H1 (cell line): Measurements from ENCODE around the gene TADA2B. TPM values are rescaled to one million over a fixed set of nuclear protein-coding genes. Genes with fewer than 3 reads are reported as not detected.

Source experiments
- CTCF ChIA-PET: fragments of 300-600 bp; sonication (Branson Sonifier 250); formaldehyde crosslinking; loops from one replicate; lab custom pipeline; 2021; ENCODE audit not compliant: partially characterized antibody; lab: Charles Lee
- POLR2A ChIA-PET: fragments of 300-600 bp; sonication (Branson Sonifier 250); formaldehyde crosslinking; loops from one replicate; lab custom pipeline; 2021; ENCODE audit warnings: inconsistent platforms; ENCODE audit not compliant: partially characterized antibody; lab: Charles Lee
- DNase-seq, 2 experiments: peaks; one replicate each; pipeline versions ENCODE4 v3.0.0 to v3.0.0-alpha.2; 2010 to 2022; ENCODE audit warnings: low spot score in 2 of 2, low read depth in 1 of 2, mixed read lengths in 1 of 2
- FAIRE-seq: peaks from 2 replicates; lab custom pipeline; 2011; peaks lifted over from hg19 to GRCh38; lab: Jason Lieb, UNC
- H2AFZ ChIP-seq: 2 replicates; pipeline ENCODE4 v1.8.1; 2012; ENCODE audit warnings: low read length, inconsistent platforms
- H2AK5ac ChIP-seq: 2 replicates; pipeline ENCODE4 v1.6.1; 2013; ENCODE audit warnings: low read depth, low read length
- H2BK120ac ChIP-seq: replicated peaks from 2 replicates; pipeline ENCODE3; 2013; ENCODE audit warnings: low read depth, low read length, inconsistent platforms
- H2BK12ac ChIP-seq: 2 replicates; pipeline ENCODE4 v1.6.1; 2013; ENCODE audit warnings: low read depth, low read length
- H2BK15ac ChIP-seq: 2 replicates; pipeline ENCODE4 v1.6.1; 2013; ENCODE audit warnings: low read length
- H2BK20ac ChIP-seq: 2 replicates; pipeline ENCODE4 v1.6.1; 2013; ENCODE audit warnings: low read length
- H2BK5ac ChIP-seq: 2 replicates; pipeline ENCODE4 v1.6.1; 2013; ENCODE audit warnings: low read depth, low read length
- H3K14ac ChIP-seq: 2 replicates; pipeline ENCODE4 v1.6.1; 2013; ENCODE audit warnings: inconsistent platforms; ENCODE audit not compliant: insufficient read length
- H3K18ac ChIP-seq: 2 replicates; pipeline ENCODE4 v1.6.1; 2013; ENCODE audit warnings: low read length; ENCODE audit errors: extremely low read depth
- H3K23ac ChIP-seq: 2 replicates; pipeline ENCODE4 v1.6.1; 2013; ENCODE audit warnings: inconsistent platforms; ENCODE audit not compliant: insufficient read length
- H3K23me2 ChIP-seq: 2 replicates; pipeline ENCODE4 v1.6.1; 2013; ENCODE audit warnings: low read depth, low read length
- H3K27ac ChIP-seq: 2 replicates; pipeline ENCODE4 v1.6.1; 2011; ENCODE audit warnings: low read depth, low read length, inconsistent platforms
- H3K27me3 ChIP-seq, 4 experiments: replicated peaks in 1 of 4; 1 replicate in 1 of 4; 2 replicates in 3 of 4; pipeline versions ENCODE4 v1.6.1 to v1.8.1; 2011 to 2013; ENCODE audit warnings: low read length in 3 of 4, mild to moderate bottlenecking in 3 of 4, inconsistent platforms in 2 of 4, mixed read lengths in 2 of 4, moderate library complexity in 1 of 4; ENCODE audit not compliant: control insufficient read depth in 3 of 4, insufficient read depth in 3 of 4; ENCODE audit errors: extremely low read depth in 1 of 4
- H3K36me3 ChIP-seq, 4 experiments: 2 replicates each; pipeline versions ENCODE4 v1.6.1 to v1.8.1; 2011 to 2013; ENCODE audit warnings: mild to moderate bottlenecking in 4 of 4, low read length in 3 of 4, moderate library complexity in 2 of 4, control low read depth in 1 of 4, inconsistent platforms in 1 of 4; ENCODE audit not compliant: insufficient read depth in 4 of 4, control insufficient read depth in 2 of 4
- H3K4ac ChIP-seq: replicated peaks from 2 replicates; pipeline ENCODE3; 2013; ENCODE audit warnings: low read length, low read depth, mixed read lengths, inconsistent platforms; ENCODE audit not compliant: insufficient read length
- H3K4me1 ChIP-seq, 4 experiments: replicated peaks in 1 of 4; 1 replicate in 1 of 4; 2 replicates in 3 of 4; pipeline versions ENCODE4 v1.6.1 to v1.8.1; 2011 to 2013; ENCODE audit warnings: low read length in 3 of 4, inconsistent platforms in 2 of 4, mixed read lengths in 1 of 4; ENCODE audit not compliant: insufficient read depth in 4 of 4, control insufficient read depth in 3 of 4
- H3K4me2 ChIP-seq, 2 experiments: 2 replicates each; pipeline versions ENCODE4 v1.6.1 to v1.8.1; 2011 to 2013; ENCODE audit warnings: low read depth in 2 of 2, low read length in 2 of 2, control low read depth in 1 of 2, inconsistent platforms in 1 of 2, mild to moderate bottlenecking in 1 of 2; ENCODE audit not compliant: insufficient read depth in 1 of 2
- H3K4me3 ChIP-seq, 4 experiments: fragments of 200-600, 300-600 bp in 1 of 4; sonication (generic), shearing (Covaris generic), sonication (Bioruptor Twin) in 1 of 4; 2 replicates each; pipeline versions ENCODE4 v1.5.1 to v1.8.1; 2011 to 2016; ENCODE audit warnings: low read length in 4 of 4, low read depth in 3 of 4, control low read depth in 2 of 4, inconsistent platforms in 2 of 4, mild to moderate bottlenecking in 2 of 4, mixed read lengths in 1 of 4, moderate library complexity in 1 of 4; ENCODE audit not compliant: insufficient read depth in 2 of 4; ENCODE audit errors: extremely low read depth in 1 of 4
- H3K56ac ChIP-seq: replicated peaks from 2 replicates; pipeline ENCODE3; 2013; ENCODE audit warnings: low read depth, mild to moderate bottlenecking, mixed read lengths, low read length, inconsistent platforms; ENCODE audit not compliant: insufficient read length
- H3K79me1 ChIP-seq: 2 replicates; pipeline ENCODE4 v1.6.1; 2013; ENCODE audit warnings: low read depth, low read length, control low read depth
- H3K79me2 ChIP-seq, 2 experiments: 2 replicates each; pipeline versions ENCODE4 v1.6.1 to v1.8.1; 2012 to 2013; ENCODE audit warnings: low read length in 2 of 2, mild to moderate bottlenecking in 2 of 2, inconsistent platforms in 1 of 2; ENCODE audit not compliant: insufficient read depth in 2 of 2, control insufficient read depth in 1 of 2
- H3K9ac ChIP-seq, 4 experiments: replicated peaks in 1 of 4; 1 replicate in 1 of 4; 2 replicates in 3 of 4; pipeline versions ENCODE4 v1.6.1 to v1.8.1; 2011 to 2013; ENCODE audit warnings: low read depth in 3 of 4, low read length in 3 of 4, control low read depth in 2 of 4, mild to moderate bottlenecking in 2 of 4, moderate library complexity in 2 of 4, inconsistent platforms in 1 of 4; ENCODE audit errors: extremely low read depth in 1 of 4
- H3K9me3 ChIP-seq, 2 experiments: 2 replicates each; pipeline versions ENCODE4 v1.6.1 to v1.8.1; 2012 to 2013; ENCODE audit warnings: mild to moderate bottlenecking in 2 of 2, moderate library complexity in 2 of 2, control low read depth in 1 of 2, inconsistent platforms in 1 of 2, low read depth in 1 of 2, low read length in 1 of 2, mixed read lengths in 1 of 2; ENCODE audit not compliant: insufficient read depth in 2 of 2
- H4K20me1 ChIP-seq, 2 experiments: replicated peaks in 1 of 2; 2 replicates each; pipeline versions ENCODE3 to v1.8.1; 2011 to 2013; ENCODE audit warnings: inconsistent platforms in 2 of 2, low read length in 2 of 2, mild to moderate bottlenecking in 1 of 2; ENCODE audit not compliant: insufficient read depth in 2 of 2, control insufficient read depth in 1 of 2
- H4K5ac ChIP-seq: 2 replicates; pipeline ENCODE4 v1.6.1; 2013; ENCODE audit warnings: low read length, low read depth, mixed read lengths, inconsistent platforms; ENCODE audit not compliant: insufficient read length
- H4K8ac ChIP-seq: 2 replicates; pipeline ENCODE4 v1.8.0; 2013; ENCODE audit warnings: mild to moderate bottlenecking, moderate library complexity, low read length, inconsistent platforms; ENCODE audit not compliant: insufficient read depth; ENCODE audit errors: extremely low read depth
- H4K91ac ChIP-seq: replicated peaks from 2 replicates; pipeline ENCODE3; 2013; ENCODE audit warnings: low read length, mixed read lengths, inconsistent platforms; ENCODE audit not compliant: insufficient read length
- CBX5 ChIP-seq: fragments of 300-800, 300-1000 bp; sonication (generic); IDR thresholded peaks from 2 replicates; pipeline ENCODE4 v1.7.1; 2016; ENCODE audit warnings: antibody characterized with exemption, low read length, low read depth
- CBX8 ChIP-seq: fragments of 300-800, 300-1000 bp; sonication (generic); IDR thresholded peaks from 2 replicates; pipeline ENCODE4 v1.7.1; 2016; ENCODE audit warnings: low read depth, low read length, borderline replicate concordance
- EZH2 ChIP-seq: fragments of 200-600 bp; sonication (generic); IDR thresholded peaks from 2 replicates; pipeline ENCODE4 v1.7.1; 2012; ENCODE audit warnings: low read depth, mild to moderate bottlenecking, moderate library complexity, low read length, inconsistent platforms; ENCODE audit not compliant: severe bottlenecking
- HDAC2 ChIP-seq, 2 experiments: fragments of 300-600 bp in 1 of 2; sonication (generic) in 1 of 2; IDR thresholded peaks; 2 replicates each; pipeline ENCODE4 v1.6.1; 2011 to 2012; ENCODE audit warnings: low read depth in 2 of 2, low read length in 2 of 2, mild to moderate bottlenecking in 2 of 2, moderate library complexity in 2 of 2, borderline replicate concordance in 1 of 2, inconsistent platforms in 1 of 2
- RFX5 ChIP-seq: IDR thresholded peaks from 2 replicates; pipeline ENCODE4 v1.6.1; 2011; ENCODE audit warnings: low read depth, low read length, improper control_type of control experiment, borderline replicate concordance
- TBP ChIP-seq: IDR thresholded peaks from 2 replicates; pipeline ENCODE4 v1.6.1; 2011; ENCODE audit warnings: low read depth, low read length, improper control_type of control experiment
- ZNF274 ChIP-seq: IDR thresholded peaks from 2 replicates; pipeline ENCODE4 v1.7.0; 2012; ENCODE audit warnings: low read length, borderline replicate concordance; ENCODE audit errors: extremely low read depth
- WGBS, 2 experiments: shearing (Covaris generic) in 1 of 2; methylation state at CpG; one replicate each; pipeline versions ENCODE4 v1.1.6 to v1.1.7; 2013 to 2015; ENCODE audit warnings: low lambda C conversion rate in 2 of 2, mixed read lengths in 2 of 2, inconsistent platforms in 1 of 2, low coverage in 1 of 2, missing lambda C conversion rate in 1 of 2; ENCODE audit not compliant: insufficient replicate concordance in 2 of 2, insufficient coverage in 1 of 2, insufficient read length in 1 of 2; ENCODE audit errors: extremely low coverage in 1 of 2, missing lambda C conversion rate in 1 of 2; 5-methylcytosine and 5-hydroxymethylcytosine counted together
- polyA plus RNA-seq, 7 experiments: library from polyadenylated mRNA; depleted of rRNA in 3 of 7; stranded (reverse) in 5 of 7; unstranded in 2 of 7; fragments of >200 nt in 5 of 7; fragments of 200-250 nt in 2 of 7; gene quantifications; 1 replicate in 5 of 7; 2 replicates in 1 of 7; 4 replicates in 1 of 7; pipeline versions ENCODE4 v1.2.1 to v1.2.3, GENCODE V29; 2011 to 2013; ENCODE audit warnings: missing spikeins in 2 of 7, mixed read lengths in 2 of 7
- total RNA-seq: library from RNA; stranded (reverse); fragmentation: NEBNext Ultra II Directional; extraction: Animal tissue kit (Norgen Biotek cat#: 25700); gene quantifications from 2 replicates; pipeline ENCODE4 v1.2.1, GENCODE V29; 2021

The TADA2B gene
- total and polyA plus RNA-seq, 2 of the 8 experiments (the other 6 are each of a cell fraction or from before 2014, with no cell fraction given) = 5.7 to 12.1 TPM

DNA sequence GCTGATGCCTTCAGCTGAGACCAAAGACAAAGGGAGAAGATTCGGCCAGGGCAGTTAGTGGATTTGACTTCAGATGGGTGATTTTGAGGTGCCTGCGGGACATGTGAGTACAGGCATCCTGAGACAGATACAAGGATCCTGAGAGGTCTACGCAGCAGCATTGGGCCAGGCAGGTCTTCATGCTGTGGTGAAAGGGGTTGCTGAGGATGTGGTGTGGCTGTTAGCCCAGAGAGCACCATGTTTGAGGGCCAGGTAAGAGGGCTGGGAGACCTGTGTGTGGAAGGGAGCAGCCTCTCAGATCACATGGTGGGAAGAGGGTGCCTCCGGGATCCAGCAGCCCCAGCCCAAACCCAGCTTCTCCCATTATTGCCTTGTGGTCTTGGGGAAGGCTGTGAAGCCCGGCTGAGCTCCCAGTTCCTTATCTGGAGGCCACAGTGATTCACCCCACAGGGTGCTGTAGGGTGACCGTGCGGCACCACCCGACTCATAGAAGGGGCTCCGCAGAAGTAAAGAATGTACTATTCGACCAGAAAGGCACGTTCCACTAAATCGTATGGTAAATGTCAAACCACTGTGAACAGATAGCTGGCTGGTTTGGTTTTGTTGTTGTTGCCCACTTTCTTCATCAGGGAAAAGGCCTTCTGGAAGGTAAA is 27.7 kb upstream of the TADA2B start:
- no peak overlapping the region for H3K4me2 ChIP-seq
- H2BK20ac ChIP-seq = no peak overlapping the region
- H3K4me1 ChIP-seq = no peaks in the 10 kb centered on the region; a peak in 1 of 7 replicates
- H3K23me2 ChIP-seq = no peaks in the 10 kb centered on the region
- H3K79me2 ChIP-seq = no peaks in the 10 kb centered on the region; a peak in 1 of 4 replicates
- H2BK15ac ChIP-seq = no peak overlapping the region
- no peak overlapping the region for H2BK12ac ChIP-seq
- WGBS, 2 experiments = 80% methylated on average over 12 of the region's 12 CpGs; no CpG with 5 or more reads in 1 of the 2 experiments
- no peak overlapping the region for H2AFZ ChIP-seq
- H2AK5ac ChIP-seq = no peak overlapping the region
- peaks cover 5 to 41% (median 36%) of the 10 kb centered on the region in 4 experiments for H3K36me3 ChIP-seq
- H2BK120ac ChIP-seq = no peak overlapping the region
- ChIA-PET POLR2A (interaction anchor here (1.1 to 2.2 kb wide), 3 partner anchors 11 to 53 kb away, joined by 3 to 6 read pairs (median 3); partner anchors contain the start of gene GRPEL1), CTCF (interaction anchor here (0.8 to 1.2 kb wide), 3 partner anchors 9 to 128 kb away, joined by 3 read pairs; no protein-coding TSS in a partner anchor)
- no peak overlapping the region for H3K4me3 ChIP-seq
- no peaks in the 10 kb centered on the region for H3K9me3 ChIP-seq
- no peak for DNase-seq
- no peaks in the 10 kb centered on the region for H3K27me3 ChIP-seq
- no peak overlapping the region for H3K23ac ChIP-seq
- H3K14ac ChIP-seq = no peak overlapping the region
- peaks cover 6 to 17% of the 10 kb centered on the region in 2 experiments for H4K20me1 ChIP-seq
- no peak overlapping the region for H4K8ac ChIP-seq
- H3K27ac ChIP-seq = no peak overlapping the region
- H3K4ac ChIP-seq = no peak overlapping the region
- no peak overlapping the region for H3K56ac ChIP-seq
- no peak for FAIRE-seq
- no peak overlapping the region for H3K18ac ChIP-seq
- H4K91ac ChIP-seq = no peak overlapping the region
- peaks cover 7% of the 10 kb centered on the region; the same call in 1 of the 2 replicates for H3K79me1 ChIP-seq
- H3K9ac ChIP-seq = no peak overlapping the region; a peak in 1 of 7 replicates
- no peak overlapping the region for H4K5ac ChIP-seq
- no peak overlapping the region for H2BK5ac ChIP-seq
- TF ChIP-seq TBP (no peak), CBX8 (no peak), CBX5 (no peak), EZH2 (no peak), RFX5 (no peak), HDAC2 (IDR thresholded peaks at IDR 0.05; ENCODE audit: borderline replicate concordance in 1 of 2, low read depth in 2 of 2, low read length in 2 of 2) (no peak), ZNF274 (no peak)
